NCI-H524 (cell line): ENCODE data around the gene PREP.

Source experiments
- DNase-seq, 2 experiments: peaks; one replicate each; lab custom pipeline; 2025; lab: John Stamatoyannopoulos, UW

The PREP gene

GRCh38 chr6:105391705-105392104 is 11.2 kb downstream of the PREP start:
- DNase-seq = no peak

GRCh38 chr6:105389543-105389942 is 13.3 kb downstream of the PREP start:
- DNase-seq = no peak

GRCh38 chr6:105388392-105388791 is 14.5 kb downstream of the PREP start:
- DNase-seq = no peak

- DNase-seq = no peak
These were observed 18.9 kb downstream of the PREP start for GRCh38 chr6:105384004-105384403.

GRCh38 chr6:105382958-105383357 is 19.9 kb downstream of the PREP start:
- DNase-seq = no peak

- DNase-seq = no peak
These were observed 20.4 kb downstream of the PREP start for GRCh38 chr6:105382496-105382895.

GRCh38 chr6:105380634-105381033 is 22.2 kb downstream of the PREP start:
- no peak for DNase-seq

- DNase-seq = no peak
These were observed 27.1 kb downstream of the PREP start for GRCh38 chr6:105375797-105376196.

- DNase-seq = no peak
These were observed 28.9 kb downstream of the PREP start for GRCh38 chr6:105374010-105374420.

GRCh38 chr6:105373481-105373880 is 29.4 kb downstream of the PREP start:
- no peak for DNase-seq

- no peak for DNase-seq
These were observed 30.1 kb downstream of the PREP start for GRCh38 chr6:105372849-105373182.

- no peak for DNase-seq
These were observed 30.6 kb downstream of the PREP start for GRCh38 chr6:105372142-105372848.

GRCh38 chr6:105370351-105370750 is 32.5 kb downstream of the PREP start:
- DNase-seq = no peak

GRCh38 chr6:105369145-105369544 is 33.7 kb downstream of the PREP start:
- DNase-seq = no peak

- DNase-seq = no peak
These were observed 38.6 kb downstream of the PREP start for GRCh38 chr6:105364243-105364642.

- DNase-seq = peak; percentile 4 to 40
These were observed 39.7 kb downstream of the PREP start for GRCh38 chr6:105363100-105363754.

GRCh38 chr6:105359419-105360370 is 43.2 kb downstream of the PREP start:
- peak; percentile 33 to 76 for DNase-seq

- peak; percentile 72 to 91 for DNase-seq
These were observed 45.7 kb downstream of the PREP start for GRCh38 chr6:105357165-105357564.

- DNase-seq = no peak
These were observed 50.8 kb downstream of the PREP start for GRCh38 chr6:105352037-105352617.

GRCh38 chr6:105348897-105349296 is 54.0 kb downstream of the PREP start:
- no peak for DNase-seq

- DNase-seq = no peak
These were observed 56.8 kb downstream of the PREP start for GRCh38 chr6:105346052-105346451.

GRCh38 chr6:105345506-105345905 is 57.4 kb downstream of the PREP start:
- no peak for DNase-seq
